Liver (tissue), 9 donors: ENCODE data around the gene RALY. TPM values are rescaled to one million over a fixed set of nuclear protein-coding genes. Genes with fewer than 3 reads are reported as not detected.

Experiments
- DNase-seq: peaks from one replicate; pipeline ENCODE4 v3.0.0-alpha.2; 2017; ENCODE audit warnings: low spot score
- H3K27ac ChIP-seq, 2 donors: one replicate each; pipeline ENCODE4 v1.7.0; 2013; ENCODE audit warnings: inconsistent platforms in 2 of 2, low read length in 2 of 2, control low read depth in 1 of 2, low read depth in 1 of 2, mild to moderate bottlenecking in 1 of 2
- H3K27me3 ChIP-seq, 4 donors: one replicate each; pipeline versions ENCODE4 v1.6.1 to v1.7.0; 2013; ENCODE audit warnings: low read length in 3 of 4, inconsistent platforms in 1 of 4, mild to moderate bottlenecking in 1 of 4, moderate library complexity in 1 of 4; ENCODE audit not compliant: control insufficient read depth in 4 of 4, insufficient read depth in 4 of 4
- H3K36me3 ChIP-seq, 4 donors: one replicate each; pipeline versions ENCODE4 v1.6.1 to v1.7.0; 2013; ENCODE audit warnings: low read length in 3 of 4, mild to moderate bottlenecking in 3 of 4, low read depth in 1 of 4, moderate library complexity in 1 of 4; ENCODE audit not compliant: control insufficient read depth in 4 of 4, insufficient read depth in 3 of 4
- H3K4me1 ChIP-seq, 4 donors: one replicate each; pipeline versions ENCODE4 v1.6.1 to v1.7.0; 2013; ENCODE audit warnings: low read length in 3 of 4, mild to moderate bottlenecking in 3 of 4, moderate library complexity in 1 of 4; ENCODE audit not compliant: control insufficient read depth in 4 of 4, insufficient read depth in 4 of 4
- H3K4me3 ChIP-seq, 3 donors: one replicate each; pipeline versions ENCODE4 v1.6.1 to v1.7.0; 2013; ENCODE audit warnings: low read length in 3 of 3, control low read depth in 1 of 3, low read depth in 1 of 3, mild to moderate bottlenecking in 1 of 3
- H3K9ac ChIP-seq, 2 donors: one replicate each; pipeline ENCODE4 v1.7.0; 2013; ENCODE audit warnings: low read length in 2 of 2, mild to moderate bottlenecking in 2 of 2, moderate library complexity in 2 of 2, control low read depth in 1 of 2, low read depth in 1 of 2
- H3K9me3 ChIP-seq, 4 donors: one replicate each; pipeline versions ENCODE4 v1.6.1 to v1.7.0; 2013; ENCODE audit warnings: low read length in 3 of 4; ENCODE audit not compliant: control insufficient read depth in 4 of 4
- ATF3 ChIP-seq: IDR thresholded peaks from 2 replicates; pipeline ENCODE4 v1.6.1; 2016; ENCODE audit warnings: antibody characterized with exemption
- CTCF ChIP-seq: fragments of 150-350 bp; IDR thresholded peaks from 2 replicates; pipeline ENCODE4 v1.5.1; 2017; ENCODE audit warnings: improper control_type of control experiment, low read depth, low read length; ENCODE audit not compliant: missing input control
- FOXA1 ChIP-seq: IDR thresholded peaks from 2 replicates; pipeline ENCODE4 v1.6.1; 2016; ENCODE audit warnings: antibody characterized with exemption
- HNF4A ChIP-seq, 2 donors: conservative IDR thresholded peaks; 2 replicates each; pipeline ENCODE4 v1.6.1; 2016; ENCODE audit warnings: antibody characterized with exemption in 2 of 2, mild to moderate bottlenecking in 2 of 2
- JUND ChIP-seq, 2 donors: IDR thresholded peaks; 2 replicates each; pipeline ENCODE4 v1.6.1; 2016; ENCODE audit warnings: antibody characterized with exemption in 2 of 2
- MAX ChIP-seq: IDR thresholded peaks from 2 replicates; pipeline ENCODE4 v1.6.1; 2016; ENCODE audit warnings: antibody characterized with exemption
- NR2F2 ChIP-seq: IDR thresholded peaks from 2 replicates; pipeline ENCODE4 v1.6.1; 2016; ENCODE audit warnings: antibody characterized with exemption
- RAD21 ChIP-seq, 2 donors: IDR thresholded peaks; 2 replicates each; pipeline ENCODE4 v1.6.1; 2016; ENCODE audit warnings: antibody characterized with exemption in 2 of 2, mild to moderate bottlenecking in 2 of 2
- REST ChIP-seq: IDR thresholded peaks from 2 replicates; pipeline ENCODE4 v1.6.1; 2016; ENCODE audit warnings: antibody characterized with exemption, mild to moderate bottlenecking
- RXRA ChIP-seq, 2 donors: IDR thresholded peaks; 2 replicates each; pipeline ENCODE4 v1.6.1; 2017 to 2018; ENCODE audit warnings: antibody characterized with exemption in 2 of 2, mild to moderate bottlenecking in 1 of 2
- SP1 ChIP-seq: IDR thresholded peaks from 2 replicates; pipeline ENCODE4 v1.6.1; 2018; ENCODE audit warnings: antibody characterized with exemption, mild to moderate bottlenecking
- TAF1 ChIP-seq: conservative IDR thresholded peaks from 2 replicates; pipeline ENCODE4 v1.6.1; 2016; ENCODE audit warnings: antibody characterized with exemption, mild to moderate bottlenecking
- YY1 ChIP-seq: IDR thresholded peaks from 2 replicates; pipeline ENCODE4 v1.6.1; 2016; ENCODE audit warnings: antibody characterized with exemption, mild to moderate bottlenecking
- WGBS: extraction: QIAGEN DNeasy Blood & Tissue Kit; methylation state at CpG from one replicate; pipeline ENCODE4 v1.1.7; 2013; 5-methylcytosine and 5-hydroxymethylcytosine counted together
- polyA plus RNA-seq, 2 donors: library from polyadenylated mRNA; stranded (reverse) in 1 of 2; unstranded in 1 of 2; fragments of 200-250 nt in 1 of 2; fragments of >200 nt in 1 of 2; fragmentation: Nextera tagmentation in 1 of 2; extraction: Ambion mirVana in 1 of 2; gene quantifications; one replicate each; pipeline versions ENCODE4 v1.2.1 to v1.2.3, GENCODE V29; 2013 to 2015
- total RNA-seq, 2 donors: library from RNA; depleted of rRNA; stranded (reverse); fragments of >200 nt; gene quantifications; one replicate each; pipeline ENCODE4 v1.2.3, GENCODE V29; 2014
- donor health status: healthy.
- donor health status: healthy.
- donor health status: healthy.
- donor health status: healthy.
- donor health status: healthy.

The RALY gene
- total and polyA plus RNA-seq, 4 donors, result 23.1 to 47.4 (median 33.3) TPM

- 75% methylated on average over 1 of the region's 1 CpG for WGBS
- Histone ChIP-seq H3K36me3 (no peaks in the 10 kb centered on the region), H3K4me1 (peaks cover 6 to 12% (median 11%) of the 10 kb centered on the region in 4 donors), H3K27ac (no peak overlapping the region), H3K4me3 (no peak overlapping the region), H3K9me3 (no peaks in the 10 kb centered on the region), H3K9ac (no peak overlapping the region), H3K27me3 (no peaks in the 10 kb centered on the region)
- DNase-seq, result no peak
- no peak for TF ChIP-seq SP1
- TF ChIP-seq RAD21 (IDR thresholded peaks at IDR 0.05), result no peak
- no peak for TF ChIP-seq RXRA (IDR thresholded peaks at IDR 0.05)
- TF ChIP-seq NR2F2, result no peak
- no peak for TF ChIP-seq JUND (IDR thresholded peaks at IDR 0.05)
- TF ChIP-seq CTCF, result no peak
- no peak for TF ChIP-seq ATF3
- TF ChIP-seq MAX, result no peak
- TF ChIP-seq HNF4A (conservative IDR thresholded peaks at IDR 0.05), result no peak
- TF ChIP-seq YY1, result no peak
- TF ChIP-seq REST, result no peak
Measured at GRCh38 chr20:34055290-34055689, 61.6 kb downstream of the RALY start.

GRCh38 chr20:34058831-34059230 is 65.1 kb downstream of the RALY start:
- Histone ChIP-seq H3K4me3 (no peak overlapping the region), H3K9me3 (no peaks in the 10 kb centered on the region), H3K9ac (no peak overlapping the region), H3K27ac (no peak overlapping the region), H3K27me3 (no peaks in the 10 kb centered on the region), H3K36me3 (no peaks in the 10 kb centered on the region), H3K4me1 (peaks cover 0 to 4% (median 0%) of the 10 kb centered on the region in 4 donors)
- DNase-seq, result no peak
- 67% methylated on average over 1 of the region's 1 CpG for WGBS
- TF ChIP-seq FOXA1 (no peak), TAF1 (no peak), REST (peak; percentile 86), HNF4A (conservative IDR thresholded peaks at IDR 0.05) (no peak)
